ENCODE data around the gene RAB27A. TPM values are rescaled to one million over a fixed set of nuclear protein-coding genes. Genes with fewer than 3 reads are reported as not detected.

Gene RAB27A
- total and polyA plus RNA-seq, 2 of the 13 experiments (the other 11 are each of a cell fraction or from before 2014, with no cell fraction given): 3.4 to 8.1 TPM

GRCh38 chr15:55318588-55319494, 29.2 kb upstream of the RAB27A start, which contains the start of the genes PIGB and PIGBOS1 (continued):
- TF ChIP-seq TEAD3 (CRISPR knock-in tag; optimal IDR thresholded peaks at IDR 0.05; ENCODE audit: borderline replicate concordance) (peak; percentile 56), ZNF761 (CRISPR knock-in tag; conservative IDR thresholded peaks at IDR 0.05) (0 out of 2 replicates have a peak, but pooled peaks have one; percentile 44), ZNF12 (CRISPR knock-in tag; IDR thresholded peaks at IDR 0.05) (0 out of 2 replicates have a peak, but pooled peaks have one; percentile 47), ZNF7 (CRISPR knock-in tag; IDR thresholded peaks at IDR 0.05) (no peak), NR3C1 (CRISPR knock-in tag; IDR thresholded peaks at IDR 0.05) (no peak), HOMEZ (CRISPR knock-in tag; IDR thresholded peaks at IDR 0.05; ENCODE audit: low read depth) (peak; percentile 83), E2F5 (CRISPR knock-in tag; conservative IDR thresholded peaks at IDR 0.05) (no peak), ZNF335 (CRISPR knock-in tag; IDR thresholded peaks at IDR 0.05) (peak; percentile 76; the same call in 1 of the 2 replicates), ZHX1 (CRISPR knock-in tag; IDR thresholded peaks at IDR 0.05; ENCODE audit: low read depth) (peak; percentile 85), HIVEP1 (CRISPR knock-in tag; IDR thresholded peaks at IDR 0.05) (peak; percentile 43; the same call in 1 of the 2 replicates), TFE3 (CRISPR knock-in tag; IDR thresholded peaks at IDR 0.05) (peak; percentile 51; the same call in 1 of the 2 replicates), FOSL1 (CRISPR knock-in tag; IDR thresholded peaks at IDR 0.05; ENCODE audit: borderline replicate concordance) (no peak), MEIS2 (CRISPR knock-in tag; IDR thresholded peaks at IDR 0.05) (no peak; the same call in 1 of the 2 replicates), ZNF414 (CRISPR knock-in tag; IDR thresholded peaks at IDR 0.05) (0 out of 2 replicates have a peak, but pooled peaks have one; percentile 31), TFDP1 (CRISPR knock-in tag; IDR thresholded peaks at IDR 0.05; ENCODE audit: borderline replicate concordance) (peak; percentile 25; the same call in 1 of the 2 replicates), SRY (CRISPR knock-in tag; IDR thresholded peaks at IDR 0.05) (no peak), SETDB1 (CRISPR knock-in tag; IDR thresholded peaks at IDR 0.05; ENCODE audit: borderline replicate concordance) (no peak), ZNF10 (CRISPR knock-in tag; IDR thresholded peaks at IDR 0.05; ENCODE audit: borderline replicate concordance, low read depth) (no peak), PHF5A (CRISPR knock-in tag; IDR thresholded peaks at IDR 0.05; ENCODE audit: low read depth, unreplicated experiment) (no peak), ZNF432 (CRISPR knock-in tag; IDR thresholded peaks at IDR 0.05; ENCODE audit: borderline replicate concordance) (no peak)
